ENCODE data around the gene GAST. TPM values are rescaled to one million over a fixed set of nuclear protein-coding genes. Genes with fewer than 3 reads are reported as not detected.

The GAST gene
- polyA plus RNA-seq, 3 donors: not detected

DNA sequence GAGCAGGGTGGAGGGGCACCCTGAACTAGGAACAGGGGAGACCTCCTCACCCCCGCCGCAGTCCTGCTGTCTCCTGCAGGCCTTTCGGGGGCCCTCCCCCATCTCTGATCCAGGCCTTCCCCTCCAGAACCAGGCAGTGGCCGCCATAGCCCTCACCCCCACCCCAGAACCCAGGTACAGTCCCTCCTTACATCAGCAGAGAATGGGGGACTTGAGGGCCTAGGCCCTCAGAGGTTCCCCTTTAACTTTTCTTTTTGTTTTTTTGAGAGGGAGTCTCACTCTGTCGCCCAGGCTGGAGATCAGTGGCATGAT lies 26.6 kb downstream of the GAST start:
- no peak for DNase-seq (ENCODE audit: low read depth in 3 of 3, low spot score in 2 of 3)

DNA sequence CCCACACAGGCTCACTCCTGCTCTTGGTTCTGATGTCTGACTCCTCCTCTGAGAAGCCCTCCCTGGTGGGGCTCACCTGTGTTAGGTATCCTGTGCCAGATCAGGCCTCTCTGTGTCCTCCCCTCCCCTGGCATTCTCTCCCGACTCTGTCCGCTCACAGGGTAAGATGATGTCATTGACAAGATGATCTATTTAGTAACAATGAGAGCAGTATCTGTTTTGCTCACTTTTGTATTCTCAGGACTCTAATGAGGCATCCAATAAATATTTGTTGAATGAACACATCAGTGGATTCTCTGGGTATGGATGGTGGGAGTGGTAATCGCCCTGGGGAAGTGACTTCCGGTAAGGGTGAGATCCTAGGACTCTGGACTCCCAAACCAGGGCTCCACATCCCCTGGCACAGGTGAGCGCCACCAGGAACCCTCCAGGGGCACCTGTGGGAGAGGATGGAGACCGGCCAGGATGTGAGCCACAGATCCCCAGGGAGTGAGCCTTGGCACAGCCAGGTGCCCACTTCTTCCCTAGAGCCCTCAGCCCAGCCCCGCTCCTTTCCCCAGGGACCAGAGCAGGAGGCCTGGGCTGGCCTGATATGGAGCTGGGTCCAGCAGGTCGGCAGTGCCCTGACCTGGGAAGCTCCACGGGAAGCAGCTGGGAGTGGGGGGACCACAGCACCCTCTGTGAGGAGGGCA lies 27.7 kb downstream of the GAST start:
- no peak for DNase-seq (ENCODE audit: low read depth in 3 of 3, low spot score in 2 of 3)

DNA sequence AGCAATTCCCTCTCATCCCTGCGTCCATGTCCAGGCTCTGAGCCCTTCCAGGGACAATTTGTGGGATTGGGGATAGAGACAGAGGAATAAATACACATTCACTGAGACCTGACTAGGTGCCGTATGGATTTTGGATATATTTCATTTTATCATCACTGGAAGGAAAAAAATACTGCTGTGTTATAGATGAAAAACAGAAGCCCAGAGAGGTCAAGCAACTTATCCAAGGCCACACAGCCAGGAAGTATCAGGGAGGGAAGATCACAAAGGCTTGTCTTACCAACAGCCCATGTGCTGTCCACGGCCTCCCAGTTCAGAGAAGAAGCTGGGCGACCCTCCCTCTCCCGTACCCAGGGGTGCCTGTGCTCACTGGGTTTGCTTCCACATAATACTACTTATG lies 28.4 kb downstream of the GAST start:
- no peak for DNase-seq (ENCODE audit: low read depth in 3 of 3, low spot score in 2 of 3)

DNA sequence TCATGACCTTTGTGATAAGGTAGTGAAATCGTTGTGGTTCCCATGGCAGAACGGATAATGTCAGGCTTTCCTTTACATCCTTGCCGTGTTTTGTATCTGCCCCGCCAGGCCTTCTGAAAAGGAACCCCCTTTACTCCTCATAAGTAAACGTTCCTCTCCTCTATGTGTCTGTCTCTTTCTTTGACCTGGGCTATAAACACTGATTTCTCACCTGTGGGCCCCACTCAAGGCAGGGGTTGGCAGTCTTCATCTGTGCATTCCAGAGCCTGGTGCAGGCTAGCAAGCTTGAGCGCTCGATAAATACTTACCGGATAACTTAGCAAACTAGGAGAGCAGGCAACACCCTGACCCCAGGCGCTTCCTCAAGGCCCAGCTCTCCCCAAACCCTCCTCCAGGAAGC lies 29.6 kb downstream of the GAST start:
- DNase-seq (ENCODE audit: low read depth in 3 of 3, low spot score in 2 of 3): no peak

DNA sequence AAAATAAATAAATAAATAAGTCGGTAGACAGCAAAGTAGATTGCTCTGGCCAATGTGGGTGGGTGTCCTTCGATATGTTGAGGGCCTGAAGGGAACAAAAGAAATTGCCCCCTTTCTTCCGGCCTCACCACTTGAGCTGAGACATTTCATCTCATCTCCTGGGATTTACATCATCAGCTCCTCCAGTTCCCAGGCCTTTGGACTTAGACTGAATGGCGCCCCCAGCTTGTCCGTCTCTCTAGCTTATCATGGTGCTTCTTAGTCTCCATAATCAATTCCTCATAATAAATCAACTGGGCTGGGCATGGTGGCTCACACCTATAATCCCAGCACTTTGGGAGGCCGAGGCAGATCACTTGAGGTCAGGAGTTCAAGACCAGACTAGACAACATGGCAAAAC lies 36.1 kb downstream of the GAST start:
- DNase-seq (ENCODE audit: low read depth in 3 of 3, low spot score in 2 of 3): no peak

DNA sequence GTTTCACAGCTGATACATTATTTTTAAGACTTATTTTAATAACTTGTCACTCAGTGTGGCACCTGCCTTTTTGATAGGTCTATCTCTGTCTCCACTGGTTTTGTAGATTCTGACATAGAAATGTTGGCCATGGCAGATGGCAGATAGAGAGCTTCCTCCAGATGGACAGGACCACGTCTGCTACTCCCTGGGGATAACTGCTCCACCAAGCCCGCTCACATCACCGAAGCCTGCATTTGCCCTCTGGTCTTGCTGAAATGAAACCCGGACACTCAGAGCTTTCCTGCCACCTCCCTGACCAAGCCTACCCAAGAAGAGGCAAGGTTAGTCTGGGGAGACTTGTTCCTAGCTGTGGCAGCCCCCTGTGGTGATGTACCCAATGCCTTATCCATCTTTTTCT lies 38.7 kb downstream of the GAST start:
- no peak for DNase-seq (ENCODE audit: low read depth in 3 of 3, low spot score in 2 of 3)

DNA sequence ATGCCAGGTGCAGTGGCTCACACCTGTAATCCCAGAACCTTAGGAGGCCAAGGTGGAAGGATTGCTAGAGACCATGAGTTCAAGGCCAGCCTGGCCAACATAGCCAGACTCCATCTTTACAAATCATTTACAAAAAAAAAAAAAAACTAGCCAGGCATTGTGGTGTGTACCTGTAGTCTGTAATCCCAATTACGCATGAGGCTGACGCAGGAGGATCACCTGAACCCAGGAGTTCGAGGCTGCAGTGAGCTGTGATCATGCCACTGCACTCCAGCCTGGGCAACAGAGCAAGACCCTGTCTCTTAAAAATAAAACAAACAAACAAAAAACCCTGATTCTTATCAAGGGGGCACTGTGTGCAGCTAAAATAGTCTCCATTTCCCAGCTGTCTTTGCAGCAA lies 39.2 kb downstream of the GAST start:
- no peak for DNase-seq (ENCODE audit: low read depth in 3 of 3, low spot score in 2 of 3)

DNA sequence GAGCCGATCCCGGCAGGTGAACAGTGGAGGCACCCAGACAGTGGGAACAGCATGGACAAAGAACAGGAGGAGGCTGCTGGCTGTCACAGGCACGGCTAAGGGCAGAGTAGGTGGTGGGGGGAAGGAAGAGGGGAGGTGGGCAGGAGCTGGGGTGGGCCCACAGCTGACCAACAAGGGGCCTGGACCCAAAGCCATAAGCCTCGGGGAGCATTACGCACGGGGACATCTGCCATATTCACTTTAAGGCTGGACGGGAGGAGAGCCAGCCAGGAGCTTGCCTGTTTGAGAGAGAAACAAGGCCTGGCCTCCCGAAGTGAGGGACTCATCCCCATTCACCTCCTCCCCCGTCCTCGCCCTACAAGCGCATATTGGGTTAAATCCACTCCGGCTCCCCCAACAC lies 41.9 kb downstream of the GAST start:
- DNase-seq (ENCODE audit: low read depth in 3 of 3, low spot score in 2 of 3): no peak

DNA sequence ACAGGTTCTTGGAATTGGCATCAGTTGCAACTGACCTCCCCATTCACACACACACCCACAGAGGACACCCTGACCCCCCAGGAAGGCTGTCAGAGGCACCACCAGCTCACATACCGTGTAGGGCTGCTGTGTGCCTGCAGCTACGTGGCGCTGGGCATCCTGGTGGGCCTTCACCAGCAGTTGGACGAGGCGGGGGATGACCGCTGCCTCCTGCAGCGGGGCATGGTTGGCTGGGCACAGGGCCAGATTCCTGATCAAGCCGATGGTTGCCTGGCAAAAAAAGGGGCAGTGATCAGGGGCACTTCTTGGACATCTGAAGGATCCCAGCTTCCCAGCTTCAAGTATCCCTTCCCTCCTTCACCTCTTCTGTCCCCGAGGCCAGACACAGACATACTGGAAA lies 46.5 kb downstream of the GAST start:
- DNase-seq (ENCODE audit: low read depth in 3 of 3, low spot score in 2 of 3): no peak

DNA sequence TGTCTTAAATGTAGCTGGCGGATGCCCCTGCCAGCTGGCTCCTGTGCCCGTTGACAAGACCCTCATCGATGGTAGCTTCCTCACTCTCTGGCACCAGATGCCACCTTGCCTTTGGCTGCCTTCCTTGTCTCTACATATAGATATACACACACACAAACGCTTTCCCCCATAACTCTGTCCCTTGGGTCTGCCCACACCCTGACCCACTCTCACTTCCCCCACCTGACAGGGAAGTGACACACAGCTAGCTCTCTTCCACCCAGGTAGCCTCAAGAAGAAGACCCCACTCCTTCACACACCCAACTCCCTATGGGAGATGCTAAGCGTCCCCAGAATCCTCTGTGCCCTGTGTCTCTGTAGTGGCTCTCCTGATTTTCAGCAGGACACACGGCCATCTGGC lies 48.7 kb downstream of the GAST start:
- DNase-seq (ENCODE audit: low read depth in 3 of 3, low spot score in 2 of 3): no peak

DNA sequence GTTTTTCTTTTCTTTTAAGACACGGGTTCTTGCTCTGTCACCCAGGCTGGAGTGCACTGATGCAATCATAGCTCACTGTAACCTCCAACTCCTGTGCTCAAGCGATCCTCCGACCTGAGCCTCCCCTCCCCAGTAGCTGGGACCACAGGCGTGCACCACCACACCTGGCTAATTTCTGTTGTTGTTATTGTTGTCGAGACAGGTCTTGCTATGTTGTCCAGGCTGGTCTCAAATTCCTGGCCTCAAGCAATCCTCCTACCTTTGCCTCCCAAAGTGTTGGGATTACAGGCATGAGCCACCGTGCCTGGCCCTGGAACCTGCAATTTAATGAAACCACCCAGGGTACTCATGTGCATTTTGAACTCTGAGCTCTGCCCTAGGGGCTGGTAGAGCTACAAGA lies 50.3 kb downstream of the GAST start:
- DNase-seq (ENCODE audit: low read depth in 3 of 3, low spot score in 2 of 3): no peak

DNA sequence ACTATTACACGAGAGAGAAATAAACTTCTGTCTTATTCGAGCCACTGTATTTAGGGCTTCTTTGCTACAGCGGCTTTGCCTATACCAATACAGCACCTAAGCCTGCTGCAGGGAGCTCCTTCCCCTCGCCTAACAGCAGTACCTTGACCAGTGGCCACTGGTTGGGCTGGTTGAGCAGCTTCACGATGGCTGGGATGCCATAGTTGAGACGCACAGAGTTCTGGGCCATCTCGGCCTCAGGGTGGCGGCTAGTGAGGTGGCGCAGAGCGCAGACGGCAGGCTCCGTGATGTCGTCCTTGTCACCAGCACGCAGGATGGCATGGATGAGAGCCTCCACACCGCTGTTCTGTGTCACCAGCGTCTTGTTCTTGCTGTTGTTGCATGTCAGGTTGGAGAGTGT lies 50.7 kb downstream of the GAST start:
- DNase-seq (ENCODE audit: low read depth in 3 of 3, low spot score in 2 of 3): no peak

DNA sequence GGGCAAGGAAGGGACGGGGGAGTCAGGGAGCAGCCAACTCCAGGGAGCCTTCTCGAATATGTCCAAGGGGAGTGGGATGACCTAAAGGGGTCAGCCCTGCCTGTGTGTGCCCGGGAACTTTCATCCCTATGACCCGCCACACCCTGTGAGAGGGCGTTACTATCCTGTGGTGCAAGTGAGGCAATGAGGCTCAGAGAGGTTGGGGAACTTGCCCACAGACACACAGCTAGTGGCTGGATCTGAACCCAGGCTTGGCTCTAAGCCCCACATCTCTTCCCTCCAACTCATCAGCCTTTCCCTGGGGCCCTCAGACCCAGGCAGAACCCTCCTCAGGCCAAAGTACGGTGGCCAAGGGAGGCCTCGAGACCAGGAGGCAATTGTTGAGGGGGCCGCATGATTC lies 51.2 kb downstream of the GAST start:
- DNase-seq (ENCODE audit: low read depth in 3 of 3, low spot score in 2 of 3): no peak

Other genes with a start within 250 kb of the GAST start
- not detected for gene KRT32, start 244.9 kb upstream of the GAST start, polyA plus RNA-seq (ENCODE audit: insufficient read length in 3 of 3)
- gene KRT35, start 231.2 kb upstream of the GAST start, polyA plus RNA-seq (ENCODE audit: insufficient read length in 3 of 3): under 1 TPM in 1 of 3 donors, not detected in 2; 0.10 TPM
- not detected for gene KRT36, start 222.4 kb upstream of the GAST start, polyA plus RNA-seq (ENCODE audit: insufficient read length in 3 of 3)
- gene KRT13, start 206.7 kb upstream of the GAST start, polyA plus RNA-seq (ENCODE audit: insufficient read length in 3 of 3): under 1 TPM in 1 of 3 donors, not detected in 2; 0.34 TPM
- 1 to 10 TPM in 1 of 3 donors, under 1 TPM in 2; 0.60 to 1.3 (median 0.89) TPM for gene KRT15, start 193.4 kb upstream of the GAST start, polyA plus RNA-seq (ENCODE audit: insufficient read length in 3 of 3)
- gene KRT19, start 184.0 kb upstream of the GAST start, polyA plus RNA-seq (ENCODE audit: insufficient read length in 3 of 3): 100 to 1,000 TPM; 139 to 220 (median 177) TPM
- not detected for gene KRT9, start 140.3 kb upstream of the GAST start, polyA plus RNA-seq (ENCODE audit: insufficient read length in 3 of 3)
- gene KRT14, start 125.4 kb upstream of the GAST start, polyA plus RNA-seq (ENCODE audit: insufficient read length in 3 of 3): under 1 TPM; 0.28 to 0.55 (median 0.35) TPM
- gene KRT16, start 99.6 kb upstream of the GAST start, polyA plus RNA-seq (ENCODE audit: insufficient read length in 3 of 3): not detected
- 1 to 10 TPM in 2 of 3 donors, under 1 TPM in 1; 0.98 to 1.6 (median 1.2) TPM for gene KRT17, start 87.8 kb upstream of the GAST start, polyA plus RNA-seq (ENCODE audit: insufficient read length in 3 of 3)
- 100 to 1,000 TPM; 766 to 777 (median 774) TPM for gene EIF1, start 23.4 kb upstream of the GAST start, polyA plus RNA-seq (ENCODE audit: insufficient read length in 3 of 3)
- 1 to 10 TPM in 1 of 3 donors, under 1 TPM in 2; 0.69 to 1.1 (median 0.98) TPM for gene HAP1, start 22.3 kb downstream of the GAST start, polyA plus RNA-seq (ENCODE audit: insufficient read length in 3 of 3)
- gene JUP, start 74.4 kb downstream of the GAST start, polyA plus RNA-seq (ENCODE audit: insufficient read length in 3 of 3): 100 to 1,000 TPM; 170 to 196 (median 178) TPM
- 10 to 100 TPM; 32.8 to 40.6 (median 39.3) TPM for gene P3H4, start 99.6 kb downstream of the GAST start, polyA plus RNA-seq (ENCODE audit: insufficient read length in 3 of 3)
- gene FKBP10, start 100.7 kb downstream of the GAST start, polyA plus RNA-seq (ENCODE audit: insufficient read length in 3 of 3): 100 to 1,000 TPM; 123 to 139 (median 125) TPM
- 100 to 1,000 TPM in 2 of 3 donors, 10 to 100 TPM in 1; 99.0 to 122 (median 108) TPM for gene NT5C3B, start 123.9 kb downstream of the GAST start, polyA plus RNA-seq (ENCODE audit: insufficient read length in 3 of 3)
- gene KLHL10, start 125.5 kb downstream of the GAST start, polyA plus RNA-seq (ENCODE audit: insufficient read length in 3 of 3): under 1 TPM; 0.17 to 0.28 (median 0.24) TPM
- 10 to 100 TPM in 1 of 3 donors, 1 to 10 TPM in 2; 8.2 to 10.5 (median 9.5) TPM for gene KLHL11, start 153.1 kb downstream of the GAST start, polyA plus RNA-seq (ENCODE audit: insufficient read length in 3 of 3)
- gene ACLY, start 206.6 kb downstream of the GAST start, polyA plus RNA-seq (ENCODE audit: insufficient read length in 3 of 3): 10 to 100 TPM; 80.8 to 94.8 (median 86.0) TPM
- 1 to 10 TPM; 5.5 to 6.9 (median 6.5) TPM for gene ODAD4, start 218.3 kb downstream of the GAST start, polyA plus RNA-seq (ENCODE audit: insufficient read length in 3 of 3)